Measurements from ENCODE around the gene PFN3. TPM values are rescaled to one million over a fixed set of nuclear protein-coding genes. Genes with fewer than 3 reads are reported as not detected.

PFN3 gene
- total and polyA plus RNA-seq, 7 donors, result not detected

DNA sequence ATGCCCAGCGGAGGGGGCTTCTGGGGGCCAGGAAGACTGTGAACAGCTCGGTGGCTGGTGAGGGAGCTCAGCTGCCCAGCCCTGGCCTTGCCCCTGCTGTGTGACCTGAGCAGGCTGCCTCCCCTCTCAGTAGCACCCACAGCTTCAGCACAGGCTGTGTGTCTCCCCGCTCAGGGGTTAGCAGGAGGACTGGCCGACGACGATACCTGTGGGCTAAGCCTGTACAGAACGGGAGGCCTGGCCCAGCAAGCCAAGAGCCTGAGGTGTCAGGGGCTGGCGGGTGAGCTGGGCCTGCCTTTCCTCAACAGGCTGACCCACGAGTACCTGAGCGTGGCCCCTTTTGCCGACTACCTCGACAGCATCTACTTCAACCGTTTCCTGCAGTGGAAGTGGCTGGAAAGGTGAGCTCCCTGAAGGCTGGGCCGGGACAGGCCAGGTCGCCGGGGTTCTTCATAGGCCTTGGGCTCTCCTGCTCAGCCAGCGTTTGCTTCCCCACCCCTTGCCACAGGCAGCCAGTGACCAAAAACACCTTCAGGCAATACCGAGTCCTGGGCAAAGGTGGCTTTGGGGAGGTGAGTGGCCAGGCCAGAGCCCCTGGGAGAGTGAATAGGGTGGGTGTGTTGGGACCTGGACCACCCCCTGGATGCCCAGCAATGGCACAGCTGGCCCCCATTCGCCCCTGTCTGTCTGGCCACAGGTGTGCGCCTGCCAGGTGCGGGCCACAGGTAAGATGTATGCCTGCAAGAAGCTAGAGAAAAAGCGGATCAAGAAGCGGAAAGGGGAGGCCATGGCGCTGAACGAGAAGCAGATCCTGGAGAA lies 32.6 kb upstream of the PFN3 start:
- DNase-seq (peak in 1 of 2 donors; percentile 52), ATAC-seq (no peak)
- H3K4me3 ChIP-seq, result no peak overlapping the region
- no peaks in the 10 kb centered on the region for H3K27me3 ChIP-seq (ENCODE audit: insufficient read depth in 3 of 3, low read length in 2 of 3)
- WGBS, 3 donors, result 92 to 94% (median 92%) methylated on average over 24 to 25 of the region's 25 CpGs
- intact Hi-C loops (cut with DNase I), result no loop called here
- H3K9me3 ChIP-seq, result no peaks in the 10 kb centered on the region
- H3K4me1 ChIP-seq, result peaks cover 20% of the 10 kb centered on the region
- TF ChIP-seq CTCF (IDR thresholded peaks at IDR 0.05), result no peak
- no peak overlapping the region for H3K27ac ChIP-seq
- peaks cover 0 to 65% of the 10 kb centered on the region in 2 donors for H3K36me3 ChIP-seq (ENCODE audit: insufficient read depth in 1 of 2, low read depth in 1 of 2)

DNA sequence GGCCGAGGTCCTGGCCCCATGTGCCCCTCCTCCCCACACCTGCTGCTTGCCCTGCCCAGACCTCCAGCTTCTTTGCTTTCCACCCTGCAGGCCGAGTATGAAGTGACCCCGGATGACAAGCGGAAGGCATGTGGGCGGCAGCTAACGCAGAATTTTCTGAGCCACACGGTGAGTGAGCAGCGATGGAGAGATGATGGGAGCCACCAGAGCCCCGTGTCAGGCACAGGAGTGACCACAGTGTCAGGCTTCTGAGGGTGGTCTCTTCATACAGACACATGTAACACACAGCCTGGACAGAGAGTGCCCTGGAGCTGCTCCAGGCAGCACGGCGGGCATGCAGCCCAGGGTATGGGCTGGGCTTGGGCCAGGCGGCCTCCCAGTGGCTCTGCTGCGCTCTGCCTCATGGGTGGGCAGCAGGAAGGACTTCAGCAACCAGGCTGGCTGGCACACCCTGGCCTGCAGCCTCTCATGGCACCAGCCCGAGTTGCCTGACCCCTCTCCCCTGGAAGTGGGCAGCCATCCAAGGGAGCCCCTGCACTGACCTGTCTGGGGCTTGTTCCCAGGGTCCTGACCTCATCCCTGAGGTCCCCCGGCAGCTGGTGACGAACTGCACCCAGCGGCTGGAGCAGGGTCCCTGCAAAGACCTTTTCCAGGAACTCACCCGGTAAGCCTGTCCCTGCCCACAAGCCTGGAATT lies 31.8 kb upstream of the PFN3 start:
- 35 to 48% (median 38%) methylated on average over 16 to 18 of the region's 18 CpGs for WGBS, 3 donors
- H3K9me3 ChIP-seq, result no peaks in the 10 kb centered on the region
- DNase-seq, result peak in 1 of 2 donors; percentile 70
- H3K27ac ChIP-seq, result peak overlapping the region; percentile 42
- intact Hi-C loops (cut with DNase I), result no loop called here
- peak; percentile 54 to 85 (median 73) for ATAC-seq
- no peak for TF ChIP-seq CTCF (IDR thresholded peaks at IDR 0.05)
- H3K4me3 ChIP-seq, result no peak overlapping the region
- H3K27me3 ChIP-seq (ENCODE audit: insufficient read depth in 3 of 3, low read length in 2 of 3), result no peaks in the 10 kb centered on the region
- H3K36me3 ChIP-seq (ENCODE audit: insufficient read depth in 1 of 2, low read depth in 1 of 2), result peaks cover 0 to 57% of the 10 kb centered on the region in 2 donors
- H3K4me1 ChIP-seq, result peaks cover 28% of the 10 kb centered on the region

GRCh38 chr5:177431317-177432142 lies 31.1 kb upstream of the PFN3 start:
- no peaks in the 10 kb centered on the region for H3K9me3 ChIP-seq
- intact Hi-C loops (cut with DNase I), result no loop called here
- H3K4me3 ChIP-seq, result no peak overlapping the region
- peak in 1 of 2 donors; percentile 63 for DNase-seq
- no peaks in the 10 kb centered on the region for H3K27me3 ChIP-seq (ENCODE audit: insufficient read depth in 3 of 3, low read length in 2 of 3)
- WGBS, 3 donors, result 44 to 70% (median 46%) methylated on average over 29 of the region's 29 CpGs
- peak overlapping the region; percentile 42 for H3K27ac ChIP-seq
- ATAC-seq, result peak; percentile 15 to 56 (median 38)
- H3K36me3 ChIP-seq (ENCODE audit: insufficient read depth in 1 of 2, low read depth in 1 of 2), result peaks cover 0 to 50% of the 10 kb centered on the region in 2 donors
- peaks cover 31% of the 10 kb centered on the region for H3K4me1 ChIP-seq
- TF ChIP-seq CTCF (IDR thresholded peaks at IDR 0.05), result no peak

GRCh38 chr5:177430972-177431316 lies 30.5 kb upstream of the PFN3 start:
- Histone ChIP-seq H3K4me3 (no peak overlapping the region), H3K4me1 (peaks cover 31% of the 10 kb centered on the region), H3K36me3 (ENCODE audit: insufficient read depth in 1 of 2, low read depth in 1 of 2) (peaks cover 0 to 45% of the 10 kb centered on the region in 2 donors), H3K27ac (no peak overlapping the region), H3K9me3 (no peaks in the 10 kb centered on the region), H3K27me3 (ENCODE audit: insufficient read depth in 3 of 3, low read length in 2 of 3) (no peaks in the 10 kb centered on the region)
- DNase-seq (peak in 1 of 2 donors; percentile 44), ATAC-seq (no peak)
- no peak for TF ChIP-seq CTCF (IDR thresholded peaks at IDR 0.05)
- WGBS, 3 donors, result 89 to 97% (median 92%) methylated on average over 7 of the region's 7 CpGs
- intact Hi-C loops (cut with DNase I), result no loop called here
